Stimulated activated CD4-positive, alpha-beta T cell treated with anti-CD3 and anti-CD28 coated beads, Interleukin-2, amount 100 ng/mL, for 48 hours (primary cell): Measurements from ENCODE around the gene CAMTA1.

Source experiments
- DNase-seq, 2 donors: peaks; one replicate each; pipeline ENCODE4 v3.0.0-alpha.2; 2020

CAMTA1 gene

GRCh38 chr1:7269525-7269924 is 484.3 kb downstream of the CAMTA1 start:
- no peak for DNase-seq

GRCh38 chr1:7274256-7274655 is 489.0 kb downstream of the CAMTA1 start:
- DNase-seq, result no peak

- DNase-seq, result no peak
Measured at GRCh38 chr1:7278045-7278444, 492.8 kb downstream of the CAMTA1 start.

- no peak for DNase-seq
Measured at GRCh38 chr1:7278827-7279765, 493.8 kb downstream of the CAMTA1 start.

GRCh38 chr1:7279769-7280168 is 494.5 kb downstream of the CAMTA1 start:
- DNase-seq, result no peak

- DNase-seq, result no peak
Measured at GRCh38 chr1:7280347-7280960, 495.2 kb downstream of the CAMTA1 start.

GRCh38 chr1:7281821-7282220 is 496.6 kb downstream of the CAMTA1 start:
- DNase-seq, result no peak

GRCh38 chr1:7284839-7285435 is 499.7 kb downstream of the CAMTA1 start:
- DNase-seq, result no peak

GRCh38 chr1:7285856-7286454 is 500.7 kb downstream of the CAMTA1 start:
- no peak for DNase-seq

GRCh38 chr1:7287013-7287412 is 501.8 kb downstream of the CAMTA1 start:
- DNase-seq, result no peak

- DNase-seq, result no peak
Measured at GRCh38 chr1:7288992-7289391, 503.7 kb downstream of the CAMTA1 start.

- no peak for DNase-seq
Measured at GRCh38 chr1:7289694-7290093, 504.4 kb downstream of the CAMTA1 start.

GRCh38 chr1:7290971-7291970 is 506.0 kb downstream of the CAMTA1 start:
- DNase-seq, result no peak

- no peak for DNase-seq
Measured at GRCh38 chr1:7292036-7292681, 506.9 kb downstream of the CAMTA1 start.

GRCh38 chr1:7292714-7293419 is 507.6 kb downstream of the CAMTA1 start:
- DNase-seq, result no peak

- DNase-seq, result no peak
Measured at GRCh38 chr1:7293702-7294629, 508.7 kb downstream of the CAMTA1 start.

- no peak for DNase-seq
Measured at GRCh38 chr1:7294636-7295035, 509.4 kb downstream of the CAMTA1 start.

GRCh38 chr1:7295946-7296345 is 510.7 kb downstream of the CAMTA1 start:
- DNase-seq, result no peak

- DNase-seq, result no peak
Measured at GRCh38 chr1:7296968-7297367, 511.7 kb downstream of the CAMTA1 start.

- no peak for DNase-seq
Measured at GRCh38 chr1:7298145-7298544, 512.9 kb downstream of the CAMTA1 start.
